SK-N-SH (cell line): Measurements from ENCODE around the gene IQSEC1.

Experiments
- CHD2 ChIP-seq: fragments of 150-350 bp; IDR thresholded peaks from 2 replicates; pipeline ENCODE4 v1.6.1; 2018; ENCODE audit warnings: low read length; ENCODE audit not compliant: partially characterized antibody
- EP300 ChIP-seq, 2 experiments: IDR thresholded peaks; 2 replicates each; pipeline versions ENCODE4 v1.4.0 to v1.6.1; 2012; ENCODE audit warnings: borderline replicate concordance in 1 of 2, low read depth in 1 of 2, low read length in 1 of 2
- TEAD4 ChIP-seq: IDR thresholded peaks from 2 replicates; pipeline ENCODE4 v1.4.0; 2012; ENCODE audit warnings: mild to moderate bottlenecking, borderline replicate concordance; ENCODE audit not compliant: insufficient read depth
- TF ChIP-seq, protein P1 (sequence below): fragments of 200-600 bp; sonication (generic); IDR thresholded peaks from 2 replicates; pipeline ENCODE4 v1.6.1; 2017; ENCODE audit warnings: antibody characterized with exemption, mild to moderate bottlenecking, moderate library complexity
- TF ChIP-seq, protein P2 (sequence below): IDR thresholded peaks from 2 replicates; pipeline ENCODE4 v1.6.1; 2012; ENCODE audit warnings: mild to moderate bottlenecking, low read depth, low read length, moderate library complexity

DNA sequence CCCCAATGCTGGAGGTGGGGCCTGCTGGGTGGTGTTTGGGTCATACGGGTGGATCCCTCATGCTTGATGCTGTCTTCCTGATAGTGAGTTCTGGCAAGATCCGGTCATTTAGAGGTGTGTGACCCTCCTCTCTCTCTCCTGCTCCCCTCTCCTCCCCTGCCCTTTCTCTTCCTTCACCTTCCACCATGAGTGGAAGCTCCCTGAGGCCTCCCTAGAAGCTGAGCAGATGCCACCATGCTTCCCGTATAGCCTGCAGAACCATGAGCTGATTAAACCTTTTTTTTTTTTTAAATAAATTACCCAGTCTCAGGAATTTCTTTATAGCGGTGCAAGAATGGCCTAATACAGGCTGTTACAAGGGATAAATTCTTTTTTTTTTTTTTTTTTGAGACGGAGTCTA is 36.3 kb upstream of the IQSEC1 start:
- TF ChIP-seq EP300 (IDR thresholded peaks at IDR 0.05; ENCODE audit: borderline replicate concordance in 1 of 2, low read depth in 1 of 2, low read length in 1 of 2): no peak
- no peak for TF ChIP-seq TEAD4
- no peak for TF ChIP-seq CHD2
- TF ChIP-seq, protein P1, sequence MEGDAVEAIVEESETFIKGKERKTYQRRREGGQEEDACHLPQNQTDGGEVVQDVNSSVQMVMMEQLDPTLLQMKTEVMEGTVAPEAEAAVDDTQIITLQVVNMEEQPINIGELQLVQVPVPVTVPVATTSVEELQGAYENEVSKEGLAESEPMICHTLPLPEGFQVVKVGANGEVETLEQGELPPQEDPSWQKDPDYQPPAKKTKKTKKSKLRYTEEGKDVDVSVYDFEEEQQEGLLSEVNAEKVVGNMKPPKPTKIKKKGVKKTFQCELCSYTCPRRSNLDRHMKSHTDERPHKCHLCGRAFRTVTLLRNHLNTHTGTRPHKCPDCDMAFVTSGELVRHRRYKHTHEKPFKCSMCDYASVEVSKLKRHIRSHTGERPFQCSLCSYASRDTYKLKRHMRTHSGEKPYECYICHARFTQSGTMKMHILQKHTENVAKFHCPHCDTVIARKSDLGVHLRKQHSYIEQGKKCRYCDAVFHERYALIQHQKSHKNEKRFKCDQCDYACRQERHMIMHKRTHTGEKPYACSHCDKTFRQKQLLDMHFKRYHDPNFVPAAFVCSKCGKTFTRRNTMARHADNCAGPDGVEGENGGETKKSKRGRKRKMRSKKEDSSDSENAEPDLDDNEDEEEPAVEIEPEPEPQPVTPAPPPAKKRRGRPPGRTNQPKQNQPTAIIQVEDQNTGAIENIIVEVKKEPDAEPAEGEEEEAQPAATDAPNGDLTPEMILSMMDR: no peak
- TF ChIP-seq, protein P2, sequence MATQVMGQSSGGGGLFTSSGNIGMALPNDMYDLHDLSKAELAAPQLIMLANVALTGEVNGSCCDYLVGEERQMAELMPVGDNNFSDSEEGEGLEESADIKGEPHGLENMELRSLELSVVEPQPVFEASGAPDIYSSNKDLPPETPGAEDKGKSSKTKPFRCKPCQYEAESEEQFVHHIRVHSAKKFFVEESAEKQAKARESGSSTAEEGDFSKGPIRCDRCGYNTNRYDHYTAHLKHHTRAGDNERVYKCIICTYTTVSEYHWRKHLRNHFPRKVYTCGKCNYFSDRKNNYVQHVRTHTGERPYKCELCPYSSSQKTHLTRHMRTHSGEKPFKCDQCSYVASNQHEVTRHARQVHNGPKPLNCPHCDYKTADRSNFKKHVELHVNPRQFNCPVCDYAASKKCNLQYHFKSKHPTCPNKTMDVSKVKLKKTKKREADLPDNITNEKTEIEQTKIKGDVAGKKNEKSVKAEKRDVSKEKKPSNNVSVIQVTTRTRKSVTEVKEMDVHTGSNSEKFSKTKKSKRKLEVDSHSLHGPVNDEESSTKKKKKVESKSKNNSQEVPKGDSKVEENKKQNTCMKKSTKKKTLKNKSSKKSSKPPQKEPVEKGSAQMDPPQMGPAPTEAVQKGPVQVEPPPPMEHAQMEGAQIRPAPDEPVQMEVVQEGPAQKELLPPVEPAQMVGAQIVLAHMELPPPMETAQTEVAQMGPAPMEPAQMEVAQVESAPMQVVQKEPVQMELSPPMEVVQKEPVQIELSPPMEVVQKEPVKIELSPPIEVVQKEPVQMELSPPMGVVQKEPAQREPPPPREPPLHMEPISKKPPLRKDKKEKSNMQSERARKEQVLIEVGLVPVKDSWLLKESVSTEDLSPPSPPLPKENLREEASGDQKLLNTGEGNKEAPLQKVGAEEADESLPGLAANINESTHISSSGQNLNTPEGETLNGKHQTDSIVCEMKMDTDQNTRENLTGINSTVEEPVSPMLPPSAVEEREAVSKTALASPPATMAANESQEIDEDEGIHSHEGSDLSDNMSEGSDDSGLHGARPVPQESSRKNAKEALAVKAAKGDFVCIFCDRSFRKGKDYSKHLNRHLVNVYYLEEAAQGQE: no peak
